ENCODE data around the gene ERLEC1.
"Not testable (repeated sequence)": the region's sequence is repeated elsewhere in the genome, so short reads cannot be mapped to it uniquely, and the experiment has no call there.

The ERLEC1 gene, protein sequence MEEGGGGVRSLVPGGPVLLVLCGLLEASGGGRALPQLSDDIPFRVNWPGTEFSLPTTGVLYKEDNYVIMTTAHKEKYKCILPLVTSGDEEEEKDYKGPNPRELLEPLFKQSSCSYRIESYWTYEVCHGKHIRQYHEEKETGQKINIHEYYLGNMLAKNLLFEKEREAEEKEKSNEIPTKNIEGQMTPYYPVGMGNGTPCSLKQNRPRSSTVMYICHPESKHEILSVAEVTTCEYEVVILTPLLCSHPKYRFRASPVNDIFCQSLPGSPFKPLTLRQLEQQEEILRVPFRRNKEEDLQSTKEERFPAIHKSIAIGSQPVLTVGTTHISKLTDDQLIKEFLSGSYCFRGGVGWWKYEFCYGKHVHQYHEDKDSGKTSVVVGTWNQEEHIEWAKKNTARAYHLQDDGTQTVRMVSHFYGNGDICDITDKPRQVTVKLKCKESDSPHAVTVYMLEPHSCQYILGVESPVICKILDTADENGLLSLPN

DNA sequence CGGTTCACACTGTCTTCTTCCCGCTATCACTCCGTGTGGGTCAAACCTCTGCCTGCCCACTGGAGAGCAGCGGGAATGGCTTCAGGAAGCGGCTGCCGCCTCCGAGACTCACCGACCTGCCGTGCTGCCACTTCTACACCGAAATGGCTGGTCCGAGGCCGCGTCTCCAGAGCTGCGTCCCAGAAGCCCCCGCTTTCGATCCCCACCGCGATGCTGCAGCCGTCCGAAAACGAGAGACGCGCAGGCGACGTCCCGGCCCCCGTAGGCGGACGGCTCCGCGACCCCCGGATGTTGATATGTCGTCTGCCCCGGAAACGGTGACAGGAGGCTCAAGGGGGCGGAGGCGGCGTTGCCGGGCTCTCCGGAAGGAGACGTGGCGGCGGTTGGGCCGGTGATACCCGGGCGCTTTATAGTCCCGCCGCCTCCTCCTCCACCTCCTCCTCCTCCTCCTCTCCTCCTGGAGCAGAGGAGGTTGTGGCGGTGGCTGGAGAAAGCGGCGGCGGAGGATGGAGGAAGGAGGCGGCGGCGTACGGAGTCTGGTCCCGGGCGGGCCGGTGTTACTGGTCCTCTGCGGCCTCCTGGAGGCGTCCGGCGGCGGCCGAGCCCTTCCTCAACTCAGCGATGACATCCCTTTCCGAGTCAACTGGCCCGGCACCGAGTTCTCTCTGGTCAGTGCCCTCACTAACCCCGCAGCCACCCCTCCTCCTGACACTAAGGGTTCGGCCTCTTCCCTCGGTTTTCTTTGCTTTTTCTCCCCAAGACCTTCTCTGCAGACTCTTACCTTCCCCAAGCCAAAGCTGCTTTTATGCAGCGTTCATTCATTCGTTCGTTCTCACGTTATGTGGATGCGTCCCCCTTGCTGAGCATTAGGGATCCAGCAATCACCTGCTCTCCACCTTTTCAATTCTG lies at the start of gene ERLEC1, which contains the start of gene ASB3:
Gene ERLEC1 (plus strand): TSS at position 340 of the 909 bp plus-strand sequence. CDS start 167 bp downstream, at position 507.
Gene ASB3 (minus strand): TSS at position 249 of the 909 bp plus-strand sequence. CDS start 21,381 bp downstream, outside the sequence.
- peak; percentile 86 for DNase-seq

DNA sequence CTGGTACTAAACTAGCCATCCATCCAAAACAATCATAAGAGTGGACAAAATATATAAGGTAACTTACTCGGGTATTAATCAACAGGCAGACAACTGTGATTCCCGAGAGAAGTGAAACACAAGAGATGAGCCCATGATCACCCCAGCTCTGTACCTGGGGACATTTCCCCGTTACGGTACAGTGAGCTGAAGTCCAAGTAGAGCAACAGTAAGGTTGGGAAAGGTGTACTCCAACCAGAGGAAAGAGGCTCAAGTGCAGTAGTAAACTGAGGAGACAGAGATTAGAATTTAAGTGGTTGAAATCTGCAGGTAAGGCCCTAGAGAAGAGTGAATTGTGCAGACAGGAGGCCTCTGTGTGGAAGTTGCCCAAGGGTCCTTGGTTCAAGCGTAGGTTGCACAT lies 49.8 kb upstream of the ERLEC1 start:
- DNase-seq: no peak

DNA sequence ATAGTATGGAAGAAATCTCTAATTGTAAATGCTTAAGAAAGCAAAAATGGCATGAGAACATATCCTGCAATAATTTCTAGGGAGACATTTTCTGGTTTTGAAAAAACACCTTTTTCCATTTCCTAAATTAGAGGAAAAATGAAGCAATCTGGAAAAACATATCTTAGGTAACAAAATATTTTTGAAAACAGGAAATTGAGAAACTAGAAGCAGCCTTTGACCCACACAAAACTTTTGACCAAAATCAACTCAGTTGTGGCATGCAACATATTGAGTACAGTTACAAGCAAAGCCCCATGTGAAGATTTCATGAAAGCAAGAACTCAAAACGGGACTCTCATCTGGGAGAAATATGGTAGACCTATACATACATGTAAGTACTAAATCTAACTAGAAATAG lies 47.8 kb upstream of the ERLEC1 start:
- DNase-seq: no peak

DNA sequence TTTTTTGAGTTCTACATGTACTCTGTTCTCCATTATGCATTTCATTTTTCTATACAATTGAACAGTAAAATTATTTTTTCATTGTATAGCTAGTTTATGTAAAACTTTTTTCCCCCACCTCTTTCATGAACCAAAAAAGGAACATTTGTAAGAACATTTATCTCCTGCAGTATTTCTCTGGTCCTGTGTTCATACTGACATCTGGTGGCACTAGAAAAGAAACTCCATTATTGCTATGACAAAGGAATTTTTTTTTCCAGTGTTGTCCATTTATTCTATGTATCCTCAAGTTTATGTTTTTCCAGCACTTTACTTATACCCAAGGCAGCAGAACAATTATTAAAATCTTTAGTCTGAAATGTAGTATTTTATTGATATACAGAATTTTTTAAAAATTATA lies 46.7 kb upstream of the ERLEC1 start:
- DNase-seq: no peak

DNA sequence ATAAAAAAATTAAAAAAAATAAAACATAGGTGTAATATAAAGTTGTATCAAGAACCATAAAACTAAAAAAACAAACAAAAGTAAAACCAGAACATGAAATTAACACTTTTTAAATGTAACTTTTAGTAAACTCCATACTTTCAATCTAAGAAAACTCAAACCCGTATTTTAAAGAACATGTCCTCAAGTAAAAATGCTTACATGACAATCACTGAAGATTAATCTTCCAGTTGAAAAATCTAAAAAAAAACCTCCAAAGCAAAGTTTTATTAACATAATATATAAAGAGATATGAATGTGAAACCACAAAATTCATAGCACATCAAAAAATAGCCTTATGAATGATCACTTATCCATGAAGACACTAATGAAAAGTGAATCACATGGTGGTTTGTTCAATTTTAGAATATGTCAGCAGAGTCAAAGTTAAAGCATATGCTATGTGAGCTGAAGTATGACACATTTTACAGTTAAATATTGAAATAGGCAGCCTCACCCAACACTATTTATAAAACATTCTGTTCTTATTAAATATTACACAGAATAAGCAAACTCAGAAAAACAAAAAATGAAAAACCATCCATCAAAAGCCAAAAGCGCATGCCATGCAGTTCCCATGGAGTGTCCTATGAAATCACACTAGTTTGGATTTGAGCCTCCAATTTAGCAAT lies 42.3 kb upstream of the ERLEC1 start:
- DNase-seq: no peak

DNA sequence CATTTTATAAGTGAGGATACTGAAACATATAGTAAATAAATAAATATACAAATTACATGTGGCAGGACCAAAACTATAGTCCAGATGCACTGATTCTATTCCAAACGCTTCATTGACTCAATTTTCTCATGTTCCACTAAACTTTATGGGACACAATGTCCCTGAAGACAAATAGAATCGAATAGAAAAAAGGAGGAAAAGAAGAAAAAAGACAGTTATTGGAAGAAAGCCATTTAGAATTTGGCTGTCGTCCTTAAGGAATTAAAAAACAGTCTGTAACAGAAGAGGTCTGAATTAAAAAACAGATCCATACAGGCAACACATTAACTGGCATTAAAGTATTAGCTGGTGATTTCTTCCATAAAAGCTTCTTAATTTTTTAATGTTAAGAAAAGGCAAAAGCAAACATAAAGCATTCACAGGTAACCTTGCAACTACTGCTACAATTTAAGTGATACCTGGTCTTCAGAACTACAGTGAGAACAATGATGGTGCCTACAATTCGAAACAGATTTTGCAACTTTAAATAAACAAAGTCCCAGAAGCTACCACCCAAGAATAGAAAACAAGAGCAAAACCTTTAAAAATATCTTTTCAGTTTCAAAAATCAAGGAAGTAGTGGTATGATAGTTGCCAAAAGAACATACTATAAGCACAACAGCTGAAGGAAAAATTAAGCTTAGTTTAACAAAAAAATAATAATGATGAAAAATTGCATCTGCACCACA lies 36.6 kb upstream of the ERLEC1 start:
- no peak for DNase-seq

DNA sequence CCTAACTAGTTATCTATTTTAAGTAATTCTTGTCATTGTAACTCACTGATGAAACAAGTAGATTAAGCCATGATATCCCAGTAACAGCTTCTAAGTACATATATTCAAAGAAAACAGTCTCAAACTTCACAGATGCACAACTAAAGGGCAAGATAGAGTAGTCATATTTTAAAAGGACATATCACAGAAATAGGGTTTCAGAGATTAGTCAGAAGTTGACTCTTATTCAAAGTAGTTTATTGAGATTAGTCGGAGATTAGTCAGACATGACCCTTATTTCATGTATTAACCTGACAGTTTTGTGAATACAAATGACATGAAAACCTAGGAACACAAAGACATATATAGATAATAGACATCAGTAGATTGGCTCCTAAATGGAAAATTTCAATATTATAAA lies 35.1 kb upstream of the ERLEC1 start:
- DNase-seq: no peak

DNA sequence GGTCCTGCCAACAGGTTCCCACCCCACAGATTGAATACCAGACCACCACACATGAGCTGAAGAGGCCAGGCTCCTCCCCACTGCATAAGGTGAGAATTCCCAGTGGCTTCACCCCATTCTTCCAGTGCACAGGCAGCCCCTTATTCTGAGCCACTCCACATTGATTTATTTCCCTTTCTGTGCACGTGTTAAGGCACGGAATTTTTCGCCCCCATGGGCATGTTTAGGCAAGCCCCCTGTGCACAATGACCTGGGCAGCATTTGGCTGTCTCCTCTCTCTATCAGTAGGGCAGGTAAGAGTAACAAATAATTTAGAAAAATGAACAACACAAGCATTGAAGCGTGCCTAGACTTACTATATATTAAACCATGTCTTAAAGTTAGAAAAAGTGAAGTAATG lies 34.5 kb upstream of the ERLEC1 start:
- DNase-seq: no peak

DNA sequence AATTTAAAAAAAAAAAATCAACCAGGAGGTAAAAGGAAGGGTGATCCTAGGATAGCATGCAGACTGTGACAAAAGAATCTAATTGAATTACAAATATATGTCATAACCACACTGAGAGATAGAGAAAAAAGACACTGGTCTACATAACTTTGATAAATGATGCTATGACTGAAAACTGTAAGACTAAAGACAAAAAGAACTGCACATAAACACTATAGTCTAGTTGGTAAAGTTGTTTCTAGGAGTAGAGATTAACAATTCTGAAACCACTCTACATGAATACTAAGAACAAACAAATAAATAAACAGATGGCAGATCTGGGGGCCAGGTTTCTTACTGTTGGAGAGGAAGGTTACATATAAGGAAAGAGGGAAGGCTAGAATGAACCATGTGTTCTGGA lies 33.8 kb upstream of the ERLEC1 start:
- DNase-seq: no peak

DNA sequence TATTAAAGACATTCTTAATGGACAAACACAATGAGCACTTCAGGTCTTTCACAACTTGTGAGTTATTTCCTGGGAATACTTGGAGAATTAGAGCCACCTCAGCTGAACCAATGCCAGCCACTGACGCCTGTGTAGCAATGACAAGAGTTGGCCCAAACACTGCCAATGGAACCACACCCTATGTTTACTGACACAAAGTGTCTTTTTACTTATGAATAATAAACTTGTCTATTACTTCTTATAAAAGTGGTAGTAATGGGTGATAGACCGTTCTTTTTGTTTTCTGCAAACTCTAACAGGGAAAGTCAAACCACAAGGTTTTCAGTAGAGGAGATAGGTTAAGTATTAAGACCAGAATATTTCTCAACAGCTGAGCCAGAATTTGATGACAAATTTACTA lies 31.7 kb upstream of the ERLEC1 start:
- DNase-seq: no peak

DNA sequence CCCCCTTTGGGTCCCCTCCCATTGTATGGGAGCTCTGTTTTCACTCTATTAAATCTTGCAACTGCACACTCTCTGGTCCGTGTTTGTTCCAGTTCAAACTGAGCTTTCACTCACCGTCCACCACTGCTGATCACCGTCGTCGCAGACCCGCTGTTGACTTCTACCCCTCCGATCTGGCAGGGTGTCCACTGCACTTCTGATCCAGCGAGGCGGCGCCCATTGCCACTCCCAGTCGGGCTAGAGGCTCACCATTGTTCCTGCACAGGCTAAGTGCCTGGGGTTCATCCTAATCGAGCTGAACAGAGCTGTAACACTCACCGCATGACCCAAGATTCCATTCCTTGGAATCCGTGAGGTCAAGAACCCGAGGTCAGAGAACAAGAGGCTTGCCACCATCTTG lies 30.2 kb upstream of the ERLEC1 start:
- DNase-seq: no peak

DNA sequence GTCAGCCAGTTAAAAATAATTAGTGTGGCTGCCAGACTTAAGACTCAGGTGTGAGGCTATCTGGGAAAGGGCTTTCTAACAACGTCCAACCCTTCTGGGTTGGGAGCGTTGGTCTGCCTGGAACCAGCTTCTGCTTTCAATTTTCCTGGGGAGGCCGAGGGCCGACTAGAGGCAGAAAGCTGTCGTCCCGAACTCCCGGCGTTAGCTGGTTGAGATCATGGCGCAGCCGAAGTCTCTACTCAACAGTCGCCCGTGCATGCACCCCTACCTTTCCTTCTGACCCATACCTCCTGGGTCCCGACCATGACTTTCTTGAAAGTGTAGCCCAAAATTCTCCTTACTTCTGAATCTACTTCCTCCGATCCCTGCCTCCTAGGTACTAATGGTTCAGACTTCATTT lies 29.6 kb upstream of the ERLEC1 start:
- DNase-seq: not testable (repeated sequence)

DNA sequence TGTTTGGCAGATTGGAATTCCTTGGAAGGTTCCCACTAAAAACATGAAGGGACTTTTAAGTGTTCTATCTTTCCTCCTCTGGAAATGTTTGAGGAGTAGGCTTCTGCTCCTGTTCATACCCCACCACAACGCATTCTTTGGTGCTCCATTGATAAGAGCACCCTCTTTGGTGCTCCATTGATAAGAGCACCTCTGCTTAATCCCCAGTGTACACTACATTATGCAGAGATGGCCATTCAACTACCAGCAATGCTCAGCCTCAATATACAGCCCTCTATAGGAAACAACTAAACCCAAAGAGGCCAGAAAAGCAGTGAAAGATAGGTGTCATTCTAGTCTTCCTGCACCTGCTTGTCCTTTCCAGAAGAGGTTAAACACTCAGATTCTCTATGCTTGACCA lies 21.1 kb upstream of the ERLEC1 start:
- no peak for DNase-seq

DNA sequence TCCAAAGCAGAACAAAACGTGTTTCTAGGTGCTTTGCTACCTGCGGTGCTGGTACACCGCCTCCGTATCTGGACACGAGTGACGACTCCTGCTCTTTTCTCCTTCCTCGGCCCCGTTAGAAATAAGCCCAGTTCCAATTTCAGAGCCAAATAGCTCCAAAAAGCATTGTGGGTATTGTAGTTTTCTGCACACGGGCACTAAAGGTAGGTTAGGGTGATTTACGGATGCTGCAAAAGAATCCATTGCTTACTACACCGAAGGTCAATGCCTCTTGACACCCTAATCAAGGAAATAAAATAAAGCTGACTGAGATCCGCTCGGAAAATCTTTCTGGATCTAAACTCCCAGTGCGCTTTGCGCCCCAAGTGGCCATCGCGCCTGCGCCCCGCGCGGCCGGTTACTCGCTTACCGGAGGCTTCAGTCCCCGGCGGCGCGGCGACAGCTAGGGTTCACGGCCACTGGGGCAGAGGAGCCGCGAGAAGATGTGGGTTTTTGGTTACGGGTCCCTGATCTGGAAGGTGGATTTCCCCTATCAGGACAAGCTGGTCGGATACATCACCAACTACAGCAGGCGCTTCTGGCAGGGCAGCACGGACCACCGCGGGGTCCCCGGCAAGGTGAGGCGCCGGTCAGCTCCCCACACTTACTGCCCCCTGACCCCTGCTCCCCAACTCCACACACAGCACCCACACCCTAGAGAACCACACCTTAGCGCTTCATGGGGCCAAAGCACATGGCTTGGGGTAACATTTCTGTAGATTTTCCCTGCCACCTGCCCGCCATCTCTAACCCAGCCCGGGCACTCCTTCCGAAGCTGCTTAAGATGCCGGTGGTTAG lies 19.2 kb upstream of the ERLEC1 start, which contains the start of gene CHAC2:
Gene CHAC2 (plus strand): TSS at position 400 of the 837 bp plus-strand sequence. CDS start 83 bp downstream, at position 483.
- peak; percentile 83 for DNase-seq

DNA sequence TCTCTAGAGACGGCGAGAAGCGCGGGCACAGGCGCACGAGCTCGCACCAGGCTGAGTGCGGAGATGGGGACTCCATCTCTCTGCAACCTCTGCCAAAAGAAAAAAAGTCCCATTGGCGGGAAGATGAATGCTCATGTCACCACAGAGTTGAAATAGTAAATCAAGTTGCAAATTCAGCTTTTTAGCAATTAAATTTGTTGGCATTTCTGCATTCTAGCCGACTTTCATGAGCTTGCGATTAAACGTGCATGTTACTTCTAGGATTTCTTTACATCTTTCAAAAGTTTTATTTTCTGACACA lies 18.7 kb upstream of the ERLEC1 start:
- no peak for DNase-seq

DNA sequence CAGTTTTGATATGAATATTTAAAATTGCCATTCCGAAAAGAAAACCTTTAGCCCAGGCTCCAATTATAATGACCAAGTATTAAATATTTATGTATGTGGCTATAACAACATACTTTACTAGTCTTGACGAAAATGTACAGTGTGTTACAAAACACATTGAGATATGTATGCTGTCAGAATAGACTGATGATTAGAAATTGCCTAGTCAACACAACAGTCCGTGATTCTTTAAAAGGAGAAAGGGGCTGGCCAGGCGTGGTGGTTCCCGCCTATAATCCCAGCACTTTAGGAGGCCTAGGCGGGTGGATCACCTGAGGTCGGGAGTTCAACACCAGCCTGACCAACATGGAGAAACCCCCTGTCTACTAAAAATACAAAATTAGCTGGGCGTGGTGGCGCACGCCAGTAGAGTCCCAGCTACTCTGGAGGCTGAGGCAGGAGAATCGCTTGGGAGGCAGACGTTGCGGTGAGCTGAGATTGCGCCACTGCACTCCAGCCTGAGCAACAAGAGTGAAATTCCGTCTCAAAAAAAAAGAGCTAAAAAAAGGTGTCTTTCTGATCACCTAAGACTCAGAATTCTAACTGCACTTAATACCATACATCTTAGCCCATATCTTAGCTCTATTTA lies 17.4 kb upstream of the ERLEC1 start:
- DNase-seq: no peak

DNA sequence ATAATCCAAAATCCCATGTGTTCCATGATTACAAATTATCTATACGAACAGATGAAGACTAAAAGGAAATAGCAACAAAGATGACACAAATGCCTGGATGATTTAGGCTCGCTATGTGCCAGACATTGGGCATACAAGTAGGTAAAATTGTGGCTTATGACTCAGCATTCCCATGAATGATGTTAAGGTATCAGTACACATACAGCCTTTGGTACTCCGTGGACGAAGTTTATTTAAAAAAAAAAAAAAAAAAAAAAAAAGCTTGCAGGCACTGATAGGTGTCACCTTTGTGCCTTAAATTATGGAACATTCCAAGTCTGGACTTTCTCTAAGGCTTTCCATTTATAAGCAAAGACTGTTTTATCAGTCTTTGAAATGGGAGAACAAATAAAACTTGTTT lies 16.6 kb upstream of the ERLEC1 start:
- no peak for DNase-seq

DNA sequence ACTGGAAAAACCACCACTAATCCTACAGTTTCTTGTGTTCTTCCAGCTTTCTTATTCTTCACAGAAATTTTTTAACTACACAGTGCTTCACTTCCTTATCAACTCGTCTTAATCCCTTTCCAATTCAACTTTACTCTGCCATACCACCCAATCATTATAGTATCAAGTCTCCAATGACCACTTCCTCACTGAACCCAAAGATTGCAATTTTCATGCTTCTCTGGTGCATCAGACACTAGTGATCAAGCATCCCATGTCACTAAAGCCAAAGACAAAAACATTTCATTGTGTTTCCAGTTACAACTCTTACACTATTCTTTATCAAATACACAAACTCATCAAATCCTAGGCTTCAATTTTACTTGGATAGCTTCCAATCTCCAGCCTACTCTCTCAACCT lies 9.7 kb upstream of the ERLEC1 start:
- DNase-seq: no peak

DNA sequence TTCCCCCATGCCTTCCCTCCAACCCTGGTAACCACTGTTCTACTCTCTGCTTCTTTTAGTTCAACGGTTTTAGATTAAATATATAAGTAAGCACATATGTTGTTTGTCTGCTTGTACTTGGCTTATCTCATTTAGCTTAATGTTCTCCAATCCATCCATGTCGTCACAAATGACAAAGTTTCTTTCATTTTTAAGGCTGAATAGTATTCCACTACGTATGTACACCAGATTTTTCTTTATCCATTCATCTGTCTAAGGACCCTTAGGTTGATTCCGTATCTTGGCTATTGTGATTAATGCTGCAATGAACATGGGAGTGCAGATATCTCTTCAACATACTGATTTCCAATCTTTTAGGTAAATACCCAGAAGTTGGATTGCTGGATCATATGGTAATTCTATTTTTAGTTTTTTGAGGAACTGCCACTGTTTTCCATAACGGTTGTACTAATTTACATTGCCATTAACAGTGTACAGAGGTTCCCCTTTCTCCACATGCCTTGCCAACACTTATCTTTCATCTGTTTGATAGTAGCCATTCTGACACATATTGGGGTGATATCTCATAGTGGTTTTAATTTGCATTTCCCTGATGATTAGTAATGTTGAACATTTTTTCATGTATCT lies 8.2 kb upstream of the ERLEC1 start:
- no peak for DNase-seq

DNA sequence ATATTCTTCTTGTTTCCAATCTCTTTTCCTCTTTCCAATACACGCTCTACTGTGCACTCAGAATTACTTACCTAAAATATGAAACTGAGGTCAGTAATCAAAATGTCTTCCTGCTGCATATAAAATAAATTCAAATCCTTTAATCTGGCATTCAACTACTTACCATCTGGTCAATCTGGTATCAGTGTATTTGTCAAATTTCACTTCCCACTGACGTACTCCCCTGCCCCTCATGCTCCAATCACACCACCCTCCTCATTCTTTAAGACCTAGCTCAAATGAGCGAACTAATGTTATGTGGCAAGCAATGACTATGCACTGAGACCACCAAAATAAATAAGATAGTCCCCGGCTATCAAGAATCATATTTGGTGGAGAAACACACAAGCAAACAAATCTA lies 6.8 kb upstream of the ERLEC1 start:
- no peak for DNase-seq

DNA sequence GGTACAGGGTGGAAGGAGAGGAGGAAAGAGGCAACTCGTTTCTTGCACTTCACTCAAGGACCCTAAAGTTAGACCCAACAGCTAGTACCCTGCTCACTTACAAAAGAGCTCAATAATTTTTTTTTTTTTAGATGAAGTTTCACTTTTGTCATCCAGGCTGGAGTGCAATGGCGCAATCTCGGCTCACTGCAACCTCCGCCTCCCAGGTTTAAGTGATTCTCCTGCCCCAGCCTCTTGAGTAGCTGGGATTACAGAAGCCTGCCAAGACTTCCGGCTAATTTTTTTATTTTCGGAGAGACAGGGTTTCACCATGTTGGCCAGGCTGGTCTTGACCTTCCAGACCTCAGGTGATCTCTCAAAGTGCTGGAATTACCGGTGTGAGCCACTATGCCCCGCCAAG lies 4.2 kb upstream of the ERLEC1 start:
- DNase-seq: no peak
